ENCODE results near the gene SARDH. TPM values are rescaled to one million over a fixed set of nuclear protein-coding genes. Genes with fewer than 3 reads are reported as not detected.

Gene SARDH
- total RNA-seq, 1 experiment from 2014 or later: 9.9 TPM

DNA sequence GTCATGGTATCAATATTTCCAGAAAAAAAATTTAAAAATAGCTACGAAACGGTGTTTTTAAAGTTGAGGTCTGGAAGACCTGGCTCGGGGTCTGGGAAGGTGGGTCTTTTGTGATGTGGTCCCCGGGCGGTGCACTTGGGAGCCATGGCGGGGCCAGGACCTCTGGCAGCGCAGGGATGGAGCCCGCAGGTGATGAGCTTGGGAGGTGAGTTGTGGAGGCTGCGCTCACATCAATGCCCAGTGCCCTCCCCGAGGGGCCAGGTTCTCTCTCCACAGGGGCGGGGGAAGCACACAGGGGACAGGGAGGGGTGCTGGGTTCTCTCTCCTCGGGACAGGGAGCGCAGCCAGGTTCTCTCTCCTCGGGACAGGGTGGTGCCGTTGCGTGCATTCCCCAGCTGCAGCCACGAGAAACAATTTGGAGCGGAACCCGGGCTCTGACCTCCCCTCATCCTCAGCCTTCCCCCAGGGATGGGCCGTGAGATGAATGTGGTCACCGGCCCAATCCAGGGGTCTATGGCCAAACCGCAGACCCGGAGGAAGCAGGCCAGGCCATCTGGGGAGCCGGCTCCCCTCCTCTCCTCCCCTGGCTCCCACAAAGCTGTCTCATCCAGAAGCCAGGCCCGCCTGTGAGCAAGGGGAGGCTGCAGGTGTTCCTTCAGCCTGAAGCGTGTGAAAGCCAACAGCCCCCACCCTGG, 76.2 kb downstream of the SARDH start:
- Histone ChIP-seq H4K20me1 (ENCODE audit: insufficient read depth) (no peaks in the 10 kb centered on the region; the same call in 1 of the 2 replicates), H3K9me3 (ENCODE audit: insufficient read depth, low read depth) (no peaks in the 10 kb centered on the region), H3K4me2 (no peak overlapping the region), H3F3A (ENCODE audit: insufficient read depth, low read depth) (no peaks in the 10 kb centered on the region), H3K9me2 (ENCODE audit: insufficient read depth) (no peaks in the 10 kb centered on the region), H3K79me2 (ENCODE audit: low read depth) (no peaks in the 10 kb centered on the region), H3K36me3 (ENCODE audit: low read depth) (no peaks in the 10 kb centered on the region), H2AFZ (no peak overlapping the region), H3K27ac (no peak overlapping the region), H3K27me3 (ENCODE audit: insufficient read depth, low read depth) (peaks cover 98% of the 10 kb centered on the region), H3K4me1 (replicated peaks; ENCODE audit: insufficient read depth) (no peaks in the 10 kb centered on the region), H3K4me3 (no peak overlapping the region)
- DNase-seq: no peak
- BruUV-seq (replicated peaks): no TSS peak
- no peak for TF ChIP-seq EZH2 (IDR thresholded peaks at IDR 0.05; ENCODE audit: low read depth)
- TF ChIP-seq, protein P1, sequence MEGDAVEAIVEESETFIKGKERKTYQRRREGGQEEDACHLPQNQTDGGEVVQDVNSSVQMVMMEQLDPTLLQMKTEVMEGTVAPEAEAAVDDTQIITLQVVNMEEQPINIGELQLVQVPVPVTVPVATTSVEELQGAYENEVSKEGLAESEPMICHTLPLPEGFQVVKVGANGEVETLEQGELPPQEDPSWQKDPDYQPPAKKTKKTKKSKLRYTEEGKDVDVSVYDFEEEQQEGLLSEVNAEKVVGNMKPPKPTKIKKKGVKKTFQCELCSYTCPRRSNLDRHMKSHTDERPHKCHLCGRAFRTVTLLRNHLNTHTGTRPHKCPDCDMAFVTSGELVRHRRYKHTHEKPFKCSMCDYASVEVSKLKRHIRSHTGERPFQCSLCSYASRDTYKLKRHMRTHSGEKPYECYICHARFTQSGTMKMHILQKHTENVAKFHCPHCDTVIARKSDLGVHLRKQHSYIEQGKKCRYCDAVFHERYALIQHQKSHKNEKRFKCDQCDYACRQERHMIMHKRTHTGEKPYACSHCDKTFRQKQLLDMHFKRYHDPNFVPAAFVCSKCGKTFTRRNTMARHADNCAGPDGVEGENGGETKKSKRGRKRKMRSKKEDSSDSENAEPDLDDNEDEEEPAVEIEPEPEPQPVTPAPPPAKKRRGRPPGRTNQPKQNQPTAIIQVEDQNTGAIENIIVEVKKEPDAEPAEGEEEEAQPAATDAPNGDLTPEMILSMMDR (conservative IDR thresholded peaks at IDR 0.05): no peak
- intact Hi-C loops (cut with micrococcal nuclease; ENCODE audit: unreplicated experiment): no loop called here
- ChIA-PET POLR2A (ENCODE audit: unreplicated experiment) (no interaction called here), CTCF (no interaction called here)

DNA sequence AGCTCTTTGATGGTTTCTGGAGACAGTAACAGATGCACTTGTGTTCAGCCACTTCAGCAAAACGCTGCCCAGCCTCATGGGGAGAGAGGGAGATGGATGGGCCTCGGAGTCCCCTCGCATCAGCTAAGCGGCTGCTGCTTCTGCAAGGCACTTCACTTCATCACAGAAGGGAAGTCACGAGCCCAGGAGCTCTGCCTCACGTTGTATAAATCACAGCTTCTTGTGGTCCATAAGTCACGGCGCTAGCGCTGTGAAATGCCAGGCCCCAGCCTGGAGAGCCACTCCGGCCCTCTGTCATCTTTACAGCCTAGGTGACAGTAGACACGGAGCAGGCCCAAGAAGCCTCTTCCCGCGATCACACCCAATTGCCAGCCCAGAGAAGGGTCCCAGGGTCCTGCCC, 78.6 kb downstream of the SARDH start:
- no peak for TF ChIP-seq EZH2 (IDR thresholded peaks at IDR 0.05; ENCODE audit: low read depth)
- TF ChIP-seq, protein P1 (conservative IDR thresholded peaks at IDR 0.05): no peak
- POLR2A ChIA-PET (ENCODE audit: unreplicated experiment): no interaction called here
- no peaks in the 10 kb centered on the region for H3K36me3 ChIP-seq (ENCODE audit: low read depth)

DNA sequence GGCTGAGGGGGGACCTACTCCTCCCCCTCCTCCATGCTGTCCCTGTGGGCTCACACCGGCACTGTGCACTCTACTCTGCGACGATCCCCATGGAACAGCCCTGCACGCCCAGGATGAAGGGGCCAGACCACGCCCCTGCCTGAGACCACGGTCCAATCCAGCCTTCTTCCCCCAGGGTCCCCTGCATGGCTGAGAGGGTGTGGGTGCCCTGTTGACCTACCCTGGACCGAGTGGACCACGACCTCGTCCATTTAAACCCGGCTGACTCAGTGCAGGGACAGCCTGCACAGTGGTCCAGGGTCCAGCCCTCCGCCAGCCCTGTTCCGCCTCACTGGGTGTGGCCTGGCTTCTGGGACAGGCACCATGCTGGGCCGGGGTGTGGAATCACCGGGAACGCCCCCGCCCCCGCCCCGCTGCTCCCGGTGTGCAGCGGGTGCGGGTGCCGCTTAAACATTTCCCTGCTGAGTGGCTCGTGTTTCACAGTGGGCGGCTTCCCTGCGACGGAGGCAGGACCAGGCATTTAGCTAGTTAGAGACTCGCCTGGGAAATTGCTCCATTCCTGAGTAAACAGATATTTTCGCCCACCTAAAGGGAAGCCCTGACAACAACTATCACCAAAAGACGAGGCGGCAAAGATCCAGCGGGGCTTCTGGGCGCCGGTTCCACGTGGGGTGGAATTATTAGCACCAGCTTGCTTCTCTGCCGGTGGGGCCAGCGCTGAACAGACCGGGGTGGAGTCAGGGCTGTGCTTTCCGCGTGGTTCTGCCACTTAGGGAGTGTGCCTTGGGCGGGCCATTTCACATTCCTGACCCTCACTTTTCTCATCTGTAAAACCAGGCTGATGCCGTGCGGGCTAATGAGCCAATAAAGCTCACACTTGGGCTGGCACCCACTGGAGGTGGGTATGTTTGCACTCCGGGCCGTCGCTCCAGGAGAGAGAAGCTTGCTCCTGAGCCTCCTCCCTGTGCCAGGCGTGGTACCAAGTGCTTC, 79.4 kb downstream of the SARDH start:
- Histone ChIP-seq H2AFZ (no peak overlapping the region), H3K9me3 (ENCODE audit: insufficient read depth, low read depth) (no peaks in the 10 kb centered on the region), H3K27me3 (ENCODE audit: insufficient read depth, low read depth) (peaks cover 99% of the 10 kb centered on the region), H3K4me1 (replicated peaks; ENCODE audit: insufficient read depth) (no peaks in the 10 kb centered on the region), H3K4me2 (no peak overlapping the region), H4K20me1 (ENCODE audit: insufficient read depth) (no peaks in the 10 kb centered on the region), H3K4me3 (no peak overlapping the region), H3K27ac (no peak overlapping the region), H3K79me2 (ENCODE audit: low read depth) (no peaks in the 10 kb centered on the region), H3F3A (ENCODE audit: insufficient read depth, low read depth) (no peaks in the 10 kb centered on the region), H3K9me2 (ENCODE audit: insufficient read depth) (no peaks in the 10 kb centered on the region), H3K36me3 (ENCODE audit: low read depth) (no peaks in the 10 kb centered on the region)
- POLR2A ChIA-PET (ENCODE audit: unreplicated experiment): interaction anchor here (0.6 kb wide), 1 partner anchor 30 kb away, joined by 19 read pairs; no protein-coding TSS in a partner anchor
- intact Hi-C loops (cut with micrococcal nuclease; ENCODE audit: unreplicated experiment): loop anchor here (5.0 kb wide), 1 partner anchor 54 kb away; no protein-coding TSS in a partner anchor
- no peak for TF ChIP-seq EZH2 (IDR thresholded peaks at IDR 0.05; ENCODE audit: low read depth)
- TF ChIP-seq, protein P1 (conservative IDR thresholded peaks at IDR 0.05): no peak
- CTCF ChIA-PET: interaction anchor here (0.5 kb wide), 1 partner anchor 10 kb away, joined by 3 read pairs; no protein-coding TSS in a partner anchor
- DNase-seq: peak in 1 of 2 experiments; percentile 55
- no TSS peak for BruUV-seq (replicated peaks)

More for the DNA sequence above, 78.6 kb downstream of the SARDH start:
- no peaks in the 10 kb centered on the region for H3K9me3 ChIP-seq (ENCODE audit: insufficient read depth, low read depth)
- H3K27me3 ChIP-seq (ENCODE audit: insufficient read depth, low read depth): peaks cover 100% of the 10 kb centered on the region
- CTCF ChIA-PET: interaction anchor here (0.5 kb wide), 1 partner anchor 10 kb away, joined by 3 read pairs; no protein-coding TSS in a partner anchor
- H3K4me3 ChIP-seq: no peak overlapping the region
- H3K4me1 ChIP-seq (replicated peaks; ENCODE audit: insufficient read depth): no peaks in the 10 kb centered on the region
- no TSS peak for BruUV-seq (replicated peaks)
- H3K9me2 ChIP-seq (ENCODE audit: insufficient read depth): no peaks in the 10 kb centered on the region
- DNase-seq: no peak
- no peaks in the 10 kb centered on the region for H3K79me2 ChIP-seq (ENCODE audit: low read depth)
- no peaks in the 10 kb centered on the region; the same call in 1 of the 2 replicates for H4K20me1 ChIP-seq (ENCODE audit: insufficient read depth)
- no peaks in the 10 kb centered on the region for H3F3A ChIP-seq (ENCODE audit: insufficient read depth, low read depth)
- no peak overlapping the region for H2AFZ ChIP-seq
- H3K4me2 ChIP-seq: no peak overlapping the region
- no peak overlapping the region for H3K27ac ChIP-seq
- intact Hi-C loops (cut with micrococcal nuclease; ENCODE audit: unreplicated experiment): loop anchor here (5.0 kb wide), 1 partner anchor 53 kb away; no protein-coding TSS in a partner anchor

Measured in PC-9 (cell line).